ENCODE results near the gene ITPR1. TPM values are rescaled to one million over a fixed set of nuclear protein-coding genes. Genes with fewer than 3 reads are reported as not detected.

The ITPR1 gene
- polyA plus RNA-seq, 1 donor: 12.7 TPM

DNA sequence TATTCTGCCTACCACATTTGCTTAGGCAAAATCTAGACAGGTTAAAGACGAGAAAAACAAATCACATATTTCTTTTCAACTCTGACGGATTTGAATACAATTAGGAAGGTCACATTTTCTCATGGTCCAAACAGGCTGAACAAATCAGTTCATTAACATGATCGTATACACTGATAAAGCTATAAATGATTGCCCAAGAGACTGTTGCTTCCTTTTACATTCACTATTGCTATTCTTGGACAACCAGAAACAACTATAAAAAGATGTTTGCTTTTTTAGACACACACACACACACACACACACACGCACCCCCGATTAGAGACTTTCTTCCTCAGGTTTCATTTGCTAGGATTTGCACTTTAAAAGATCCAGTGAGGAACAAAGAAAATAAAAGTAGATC, 363.8 kb downstream of the ITPR1 start:
- Histone ChIP-seq H3K4me1 (ENCODE audit: control insufficient read depth, insufficient read depth, low read length) (peaks cover 3% of the 10 kb centered on the region), H3K36me3 (ENCODE audit: control insufficient read depth, insufficient read depth, low read length) (no peaks in the 10 kb centered on the region), H3K27ac (ENCODE audit: low read length) (no peak overlapping the region), H3K27me3 (ENCODE audit: control insufficient read depth, insufficient read depth, low read length) (no peaks in the 10 kb centered on the region), H3K4me3 (ENCODE audit: low read length) (no peak overlapping the region), H3K9me3 (ENCODE audit: control insufficient read depth, low read depth, low read length) (peaks cover 10% of the 10 kb centered on the region)
- peak in 1 of 2 donors; percentile 53 for DNase-seq
- WGBS (ENCODE audit: insufficient coverage, low lambda C conversion rate): no CpG with 5 or more reads among the region's 5 CpGs

- no peaks in the 10 kb centered on the region for H3K36me3 ChIP-seq (ENCODE audit: control insufficient read depth, insufficient read depth, low read length)
- no peak overlapping the region for H3K4me3 ChIP-seq (ENCODE audit: low read length)
- no peak overlapping the region for H3K27ac ChIP-seq (ENCODE audit: low read length)
- H3K4me1 ChIP-seq (ENCODE audit: control insufficient read depth, insufficient read depth, low read length): peaks cover 3% of the 10 kb centered on the region
- DNase-seq: no peak
- H3K9me3 ChIP-seq (ENCODE audit: control insufficient read depth, low read depth, low read length): peaks cover 10% of the 10 kb centered on the region
- no peaks in the 10 kb centered on the region for H3K27me3 ChIP-seq (ENCODE audit: control insufficient read depth, insufficient read depth, low read length)
- no CpG with 5 or more reads among the region's 1 CpG for WGBS (ENCODE audit: insufficient coverage, low lambda C conversion rate)
These were observed 366.6 kb downstream of the ITPR1 start for GRCh38 chr3:4859788-4860187.

DNA sequence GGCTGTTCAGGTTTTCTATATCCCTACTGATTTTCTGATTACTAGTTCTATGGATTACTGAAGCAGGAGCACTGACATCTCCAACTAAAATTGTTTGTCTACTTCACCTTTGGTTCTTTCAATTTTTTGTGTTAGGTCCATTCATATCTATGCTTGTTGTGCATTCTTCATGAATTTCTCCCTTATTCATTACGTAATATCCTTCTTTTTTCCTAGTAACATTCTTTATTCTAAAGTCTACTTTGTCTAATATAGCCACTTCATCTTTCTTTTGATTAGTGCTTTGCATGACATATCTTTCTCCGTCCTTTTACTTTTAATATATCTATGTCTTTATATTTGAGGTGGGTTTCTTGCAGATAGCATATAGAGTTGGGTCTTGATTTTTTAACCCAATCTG, 369.8 kb downstream of the ITPR1 start:
- H3K36me3 ChIP-seq (ENCODE audit: control insufficient read depth, insufficient read depth, low read length): no peaks in the 10 kb centered on the region
- WGBS (ENCODE audit: insufficient coverage, low lambda C conversion rate): 65% methylated on average over 2 of the region's 2 CpGs
- no peaks in the 10 kb centered on the region for H3K27me3 ChIP-seq (ENCODE audit: control insufficient read depth, insufficient read depth, low read length)

DNA sequence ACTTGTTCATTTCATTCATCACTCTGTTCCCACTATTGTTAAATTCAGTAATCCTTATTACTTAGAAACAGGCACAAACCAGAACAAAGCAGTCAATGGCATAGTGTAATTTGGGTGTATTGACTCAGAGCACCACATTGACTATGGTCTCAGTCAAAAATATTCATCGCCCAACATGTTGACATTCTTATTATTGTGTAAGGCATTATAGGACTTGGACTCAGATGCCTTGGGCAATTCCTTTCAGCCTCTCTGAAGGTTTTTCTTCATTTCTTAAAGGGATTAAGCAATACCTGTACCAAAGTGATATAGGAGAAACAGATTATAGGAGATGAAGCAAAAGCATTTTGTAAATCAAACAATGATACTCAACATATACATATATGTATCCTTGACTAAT, 371.4 kb downstream of the ITPR1 start:
- peak in 1 of 2 donors; percentile 8 for DNase-seq
- no peaks in the 10 kb centered on the region for H3K36me3 ChIP-seq (ENCODE audit: control insufficient read depth, insufficient read depth, low read length)
- no peak overlapping the region for H3K4me3 ChIP-seq (ENCODE audit: low read length)
- no CpG with 5 or more reads among the region's 1 CpG for WGBS (ENCODE audit: insufficient coverage, low lambda C conversion rate)
- H3K27me3 ChIP-seq (ENCODE audit: control insufficient read depth, insufficient read depth, low read length): no peaks in the 10 kb centered on the region
- H3K27ac ChIP-seq (ENCODE audit: low read length): no peak overlapping the region
- peaks cover 10% of the 10 kb centered on the region for H3K9me3 ChIP-seq (ENCODE audit: control insufficient read depth, low read depth, low read length)
- H3K4me1 ChIP-seq (ENCODE audit: control insufficient read depth, insufficient read depth, low read length): peaks cover 20% of the 10 kb centered on the region

More for the DNA sequence above, 369.8 kb downstream of the ITPR1 start:
- no peak for DNase-seq
- H3K4me1 ChIP-seq (ENCODE audit: control insufficient read depth, insufficient read depth, low read length): peaks cover 15% of the 10 kb centered on the region
- H3K9me3 ChIP-seq (ENCODE audit: control insufficient read depth, low read depth, low read length): peaks cover 10% of the 10 kb centered on the region
- H3K4me3 ChIP-seq (ENCODE audit: low read length): no peak overlapping the region
- no peak overlapping the region for H3K27ac ChIP-seq (ENCODE audit: low read length)

- Histone ChIP-seq H3K36me3 (ENCODE audit: control insufficient read depth, insufficient read depth, low read length) (no peaks in the 10 kb centered on the region), H3K9me3 (ENCODE audit: control insufficient read depth, low read depth, low read length) (peaks cover 10% of the 10 kb centered on the region), H3K4me1 (ENCODE audit: control insufficient read depth, insufficient read depth, low read length) (peaks cover 20% of the 10 kb centered on the region), H3K4me3 (ENCODE audit: low read length) (no peak overlapping the region), H3K27ac (ENCODE audit: low read length) (no peak overlapping the region), H3K27me3 (ENCODE audit: control insufficient read depth, insufficient read depth, low read length) (no peaks in the 10 kb centered on the region)
- DNase-seq: peak in 1 of 2 donors; percentile 14
- no CpG with 5 or more reads among the region's 2 CpGs for WGBS (ENCODE audit: insufficient coverage, low lambda C conversion rate)
These were observed 372.6 kb downstream of the ITPR1 start for GRCh38 chr3:4865714-4866113.

GRCh38 chr3:4866866-4867265, 373.7 kb downstream of the ITPR1 start:
- no peak overlapping the region for H3K4me3 ChIP-seq (ENCODE audit: low read length)

DNA sequence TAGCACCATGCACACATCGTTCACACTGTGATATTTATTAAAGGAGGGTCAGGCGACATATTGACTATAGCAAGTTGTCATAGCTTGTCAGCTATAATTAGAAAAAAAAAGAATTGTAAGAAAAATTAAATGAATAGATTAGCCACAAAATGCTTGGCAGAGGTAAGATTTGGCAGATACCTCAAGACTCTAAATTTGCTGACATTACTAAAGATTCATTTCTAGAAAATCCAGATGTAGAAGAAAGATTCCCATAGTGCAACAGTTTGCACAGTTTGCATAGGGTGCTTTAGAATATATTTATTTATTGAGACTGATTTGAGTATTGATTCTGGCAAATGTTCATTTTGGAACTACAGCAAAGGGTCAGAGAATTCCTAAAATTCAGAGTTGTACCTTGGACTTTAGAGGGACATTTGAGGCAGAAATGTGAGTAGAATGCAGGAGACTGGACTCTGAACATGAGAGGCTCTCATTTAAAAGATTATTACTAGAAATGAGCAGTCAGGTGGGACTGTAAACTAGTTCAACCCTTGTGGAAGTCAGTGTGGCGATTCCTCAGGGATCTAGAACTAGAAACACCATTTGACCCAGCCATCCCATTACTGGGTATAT, 384.1 kb downstream of the ITPR1 start:
- no CpG with 5 or more reads among the region's 3 CpGs for WGBS (ENCODE audit: insufficient coverage, low lambda C conversion rate)
- Histone ChIP-seq H3K36me3 (ENCODE audit: control insufficient read depth, insufficient read depth, low read length) (no peaks in the 10 kb centered on the region), H3K4me3 (ENCODE audit: low read length) (no peak overlapping the region), H3K9me3 (ENCODE audit: control insufficient read depth, low read depth, low read length) (no peaks in the 10 kb centered on the region), H3K27me3 (ENCODE audit: control insufficient read depth, insufficient read depth, low read length) (no peaks in the 10 kb centered on the region), H3K4me1 (ENCODE audit: control insufficient read depth, insufficient read depth, low read length) (no peaks in the 10 kb centered on the region), H3K27ac (ENCODE audit: low read length) (no peak overlapping the region)
- DNase-seq: peak in 1 of 2 donors; percentile 26

More at GRCh38 chr3:4866866-4867265, 373.7 kb downstream of the ITPR1 start:
- WGBS (ENCODE audit: insufficient coverage, low lambda C conversion rate): 0% methylated on average over 2 of the region's 6 CpGs
- H3K27ac ChIP-seq (ENCODE audit: low read length): peak overlapping the region; percentile 95
- H3K9me3 ChIP-seq (ENCODE audit: control insufficient read depth, low read depth, low read length): no peaks in the 10 kb centered on the region
- peaks cover 20% of the 10 kb centered on the region for H3K4me1 ChIP-seq (ENCODE audit: control insufficient read depth, insufficient read depth, low read length)
- peak; percentile 68 to 88 for DNase-seq
- no peaks in the 10 kb centered on the region for H3K27me3 ChIP-seq (ENCODE audit: control insufficient read depth, insufficient read depth, low read length)
- no peaks in the 10 kb centered on the region for H3K36me3 ChIP-seq (ENCODE audit: control insufficient read depth, insufficient read depth, low read length)

- Histone ChIP-seq H3K27ac (ENCODE audit: low read length) (no peak overlapping the region), H3K4me1 (ENCODE audit: control insufficient read depth, insufficient read depth, low read length) (no peaks in the 10 kb centered on the region), H3K36me3 (ENCODE audit: control insufficient read depth, insufficient read depth, low read length) (no peaks in the 10 kb centered on the region), H3K9me3 (ENCODE audit: control insufficient read depth, low read depth, low read length) (no peaks in the 10 kb centered on the region), H3K27me3 (ENCODE audit: control insufficient read depth, insufficient read depth, low read length) (no peaks in the 10 kb centered on the region), H3K4me3 (ENCODE audit: low read length) (no peak overlapping the region)
- 82% methylated on average over 3 of the region's 6 CpGs for WGBS (ENCODE audit: insufficient coverage, low lambda C conversion rate)
- DNase-seq: no peak
These were observed 387.7 kb downstream of the ITPR1 start for GRCh38 chr3:4880850-4881249.

DNA sequence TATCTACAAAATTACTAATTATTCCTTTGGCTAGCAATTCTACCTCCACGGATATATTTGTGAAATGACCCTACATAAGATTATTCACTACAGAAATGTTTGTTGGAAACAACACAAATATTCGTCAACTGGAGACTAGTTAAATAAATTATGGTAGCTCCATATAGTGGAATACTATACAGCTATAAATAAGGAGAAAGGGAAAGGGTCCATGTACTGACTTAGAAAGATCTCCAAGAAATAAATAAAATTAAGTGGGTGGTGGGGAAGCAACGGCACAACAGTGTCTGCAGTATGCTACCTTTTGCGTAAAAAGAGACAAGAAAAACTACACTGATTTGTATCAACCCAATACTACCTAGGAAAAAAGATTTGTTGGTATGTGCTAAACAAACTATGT, 389.4 kb downstream of the ITPR1 start:
- H3K4me1 ChIP-seq (ENCODE audit: control insufficient read depth, insufficient read depth, low read length): no peaks in the 10 kb centered on the region
- H3K9me3 ChIP-seq (ENCODE audit: control insufficient read depth, low read depth, low read length): no peaks in the 10 kb centered on the region
- 92% methylated on average over 2 of the region's 4 CpGs for WGBS (ENCODE audit: insufficient coverage, low lambda C conversion rate)
- no peak overlapping the region for H3K27ac ChIP-seq (ENCODE audit: low read length)
- no peaks in the 10 kb centered on the region for H3K27me3 ChIP-seq (ENCODE audit: control insufficient read depth, insufficient read depth, low read length)
- H3K36me3 ChIP-seq (ENCODE audit: control insufficient read depth, insufficient read depth, low read length): no peaks in the 10 kb centered on the region
- H3K4me3 ChIP-seq (ENCODE audit: low read length): no peak overlapping the region
- no peak for DNase-seq

DNA sequence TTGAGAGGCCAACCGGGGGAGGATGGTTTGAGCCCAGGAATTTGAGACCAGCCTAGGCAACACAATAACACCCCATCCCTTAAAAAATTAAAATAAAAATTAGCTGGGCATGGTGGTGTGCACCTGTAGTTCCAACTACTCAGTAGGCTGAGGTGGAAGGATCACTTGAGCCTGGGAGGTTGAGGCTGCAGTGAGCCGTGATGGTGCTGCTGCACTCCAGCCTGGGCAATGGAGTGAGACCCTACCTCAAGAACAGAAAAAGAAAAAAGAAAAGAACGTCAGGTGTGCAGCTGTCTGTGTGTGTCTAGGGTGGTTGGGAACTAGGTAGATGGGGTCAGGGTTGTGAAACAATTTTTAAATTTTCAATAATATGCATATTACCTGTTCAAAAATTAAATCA, 389.9 kb downstream of the ITPR1 start:
- H3K36me3 ChIP-seq (ENCODE audit: control insufficient read depth, insufficient read depth, low read length): no peaks in the 10 kb centered on the region
- 86% methylated on average over 1 of the region's 3 CpGs for WGBS (ENCODE audit: insufficient coverage, low lambda C conversion rate)
- no peak overlapping the region for H3K27ac ChIP-seq (ENCODE audit: low read length)
- H3K27me3 ChIP-seq (ENCODE audit: control insufficient read depth, insufficient read depth, low read length): no peaks in the 10 kb centered on the region
- no peak overlapping the region for H3K4me3 ChIP-seq (ENCODE audit: low read length)
- no peak for DNase-seq
- H3K9me3 ChIP-seq (ENCODE audit: control insufficient read depth, low read depth, low read length): no peaks in the 10 kb centered on the region
- no peaks in the 10 kb centered on the region for H3K4me1 ChIP-seq (ENCODE audit: control insufficient read depth, insufficient read depth, low read length)

GRCh38 chr3:4884888-4885287, 391.7 kb downstream of the ITPR1 start:
- no peak overlapping the region for H3K4me3 ChIP-seq (ENCODE audit: low read length)
- no peaks in the 10 kb centered on the region for H3K9me3 ChIP-seq (ENCODE audit: control insufficient read depth, low read depth, low read length)
- H3K4me1 ChIP-seq (ENCODE audit: control insufficient read depth, insufficient read depth, low read length): no peaks in the 10 kb centered on the region
- H3K27me3 ChIP-seq (ENCODE audit: control insufficient read depth, insufficient read depth, low read length): no peaks in the 10 kb centered on the region
- WGBS (ENCODE audit: insufficient coverage, low lambda C conversion rate): no CpG with 5 or more reads among the region's 3 CpGs
- no peak for DNase-seq
- H3K36me3 ChIP-seq (ENCODE audit: control insufficient read depth, insufficient read depth, low read length): no peaks in the 10 kb centered on the region
- H3K27ac ChIP-seq (ENCODE audit: low read length): no peak overlapping the region

Data from large intestine (tissue), 3 donors.